Nephron (organoid): ENCODE measurements around the gene SETBP1.
A peak's percentile ranks its signal among the peaks of the same experiment; 100 is the strongest.

Source experiments
- H3K27ac Mint-ChIP-seq, 3 experiments: 2 replicates each; pipeline ENCODE4 v1.8.0; 2020; ENCODE audit warnings: mixed read lengths in 3 of 3, mild to moderate bottlenecking in 2 of 3, moderate library complexity in 1 of 3
- H3K27me3 Mint-ChIP-seq: 2 replicates; pipeline ENCODE4 v1.8.0; 2021; ENCODE audit warnings: low read depth, mild to moderate bottlenecking, moderate library complexity, mixed read lengths
- H3K36me3 Mint-ChIP-seq: 2 replicates; pipeline ENCODE4 v1.8.0; 2020; ENCODE audit warnings: low read depth, mixed read lengths
- H3K4me1 Mint-ChIP-seq: 2 replicates; pipeline ENCODE4 v1.8.0; 2020; ENCODE audit warnings: mixed read lengths
- H3K4me3 Mint-ChIP-seq, 3 experiments: 2 replicates each; pipeline ENCODE4 v1.8.0; 2020; ENCODE audit warnings: mild to moderate bottlenecking in 3 of 3, mixed read lengths in 3 of 3, moderate library complexity in 2 of 3
- H3K9me3 Mint-ChIP-seq: 2 replicates; pipeline ENCODE4 v1.8.0; 2020; ENCODE audit warnings: mixed read lengths
- CTCF ChIP-seq, 3 experiments: fragments of 200-600 bp; sonication (generic); IDR thresholded peaks; one replicate each; pipeline ENCODE4 v1.5.0; 2021; ENCODE audit warnings: antibody characterized with exemption in 3 of 3; ENCODE audit not compliant: unreplicated experiment in 3 of 3

SETBP1 gene

GRCh38 chr18:44824884-44825283, 144.2 kb downstream of the SETBP1 start:
- Mint-ChIP-seq H3K9me3 (no peaks in the 10 kb centered on the region), H3K4me1 (peaks cover 77% of the 10 kb centered on the region), H3K27ac (peak overlapping the region; percentile 86 to 93 (median 88)), H3K4me3 (no peak overlapping the region), H3K27me3 (no peaks in the 10 kb centered on the region), H3K36me3 (peaks cover 12% of the 10 kb centered on the region)
- TF ChIP-seq CTCF (IDR thresholded peaks at IDR 0.05; ENCODE audit: unreplicated experiment in 3 of 3) = no peak

GRCh38 chr18:44826418-44827259, 146.0 kb downstream of the SETBP1 start:
- peaks cover 5% of the 10 kb centered on the region for H3K36me3 Mint-ChIP-seq
- H3K27ac Mint-ChIP-seq = peak overlapping the region; percentile 88 to 97 (median 91)
- TF ChIP-seq CTCF (IDR thresholded peaks at IDR 0.05; ENCODE audit: unreplicated experiment in 3 of 3) = no peak
- peak overlapping the region in 1 of 3 experiments; percentile 5 for H3K4me3 Mint-ChIP-seq
- no peaks in the 10 kb centered on the region for H3K9me3 Mint-ChIP-seq
- no peaks in the 10 kb centered on the region for H3K27me3 Mint-ChIP-seq
- peaks cover 81% of the 10 kb centered on the region for H3K4me1 Mint-ChIP-seq

- no peak for TF ChIP-seq CTCF (IDR thresholded peaks at IDR 0.05; ENCODE audit: unreplicated experiment in 3 of 3)
- H3K4me3 Mint-ChIP-seq = no peak overlapping the region
- H3K9me3 Mint-ChIP-seq = no peaks in the 10 kb centered on the region
- peaks cover 86% of the 10 kb centered on the region for H3K4me1 Mint-ChIP-seq
- H3K27me3 Mint-ChIP-seq = no peaks in the 10 kb centered on the region
- H3K27ac Mint-ChIP-seq = peak overlapping the region; percentile 88 to 97 (median 91)
- peaks cover under 1% of the 10 kb centered on the region for H3K36me3 Mint-ChIP-seq
Measured at GRCh38 chr18:44828080-44828479, 147.4 kb downstream of the SETBP1 start.

GRCh38 chr18:44830581-44830980, 149.9 kb downstream of the SETBP1 start:
- Mint-ChIP-seq H3K27me3 (no peaks in the 10 kb centered on the region), H3K4me1 (peaks cover 87% of the 10 kb centered on the region), H3K27ac (peak overlapping the region; percentile 83 to 98 (median 88)), H3K4me3 (peak overlapping the region in 2 of 3 experiments; percentile 21 to 40), H3K9me3 (no peaks in the 10 kb centered on the region), H3K36me3 (peaks cover 4% of the 10 kb centered on the region)
- TF ChIP-seq CTCF (IDR thresholded peaks at IDR 0.05; ENCODE audit: unreplicated experiment in 3 of 3) = no peak

- H3K27me3 Mint-ChIP-seq = no peaks in the 10 kb centered on the region
- H3K9me3 Mint-ChIP-seq = no peaks in the 10 kb centered on the region
- H3K27ac Mint-ChIP-seq = peak overlapping the region; percentile 83 to 89 (median 89)
- peaks cover 82% of the 10 kb centered on the region for H3K4me1 Mint-ChIP-seq
- no peak for TF ChIP-seq CTCF (IDR thresholded peaks at IDR 0.05; ENCODE audit: unreplicated experiment in 3 of 3)
- peaks cover 4% of the 10 kb centered on the region for H3K36me3 Mint-ChIP-seq
- no peak overlapping the region for H3K4me3 Mint-ChIP-seq
Measured at GRCh38 chr18:44833786-44834185, 153.1 kb downstream of the SETBP1 start.
